ENCODE results near the gene KIF19.

Gene KIF19

DNA sequence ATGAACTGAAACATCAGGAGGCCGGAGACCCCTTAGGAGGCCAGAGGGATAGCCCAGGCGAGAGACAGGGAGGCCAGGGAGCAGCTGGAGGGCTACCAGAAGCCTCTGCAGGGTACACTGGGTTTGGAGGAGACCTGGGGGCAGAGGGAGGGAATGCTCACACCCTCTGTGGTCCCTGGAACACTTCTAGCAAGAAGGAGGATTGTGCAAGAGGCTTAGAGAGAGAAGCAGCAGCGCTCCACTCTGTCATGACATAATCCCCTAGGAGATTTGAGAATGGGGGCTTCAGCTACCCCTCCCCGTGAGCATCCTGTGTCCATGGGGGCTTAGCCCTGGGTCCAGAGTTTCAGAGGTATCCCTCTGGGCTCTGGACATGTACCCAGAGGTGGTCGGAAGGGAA lies 57.1 kb downstream of the KIF19 start:
- TF ChIP-seq, protein P1, sequence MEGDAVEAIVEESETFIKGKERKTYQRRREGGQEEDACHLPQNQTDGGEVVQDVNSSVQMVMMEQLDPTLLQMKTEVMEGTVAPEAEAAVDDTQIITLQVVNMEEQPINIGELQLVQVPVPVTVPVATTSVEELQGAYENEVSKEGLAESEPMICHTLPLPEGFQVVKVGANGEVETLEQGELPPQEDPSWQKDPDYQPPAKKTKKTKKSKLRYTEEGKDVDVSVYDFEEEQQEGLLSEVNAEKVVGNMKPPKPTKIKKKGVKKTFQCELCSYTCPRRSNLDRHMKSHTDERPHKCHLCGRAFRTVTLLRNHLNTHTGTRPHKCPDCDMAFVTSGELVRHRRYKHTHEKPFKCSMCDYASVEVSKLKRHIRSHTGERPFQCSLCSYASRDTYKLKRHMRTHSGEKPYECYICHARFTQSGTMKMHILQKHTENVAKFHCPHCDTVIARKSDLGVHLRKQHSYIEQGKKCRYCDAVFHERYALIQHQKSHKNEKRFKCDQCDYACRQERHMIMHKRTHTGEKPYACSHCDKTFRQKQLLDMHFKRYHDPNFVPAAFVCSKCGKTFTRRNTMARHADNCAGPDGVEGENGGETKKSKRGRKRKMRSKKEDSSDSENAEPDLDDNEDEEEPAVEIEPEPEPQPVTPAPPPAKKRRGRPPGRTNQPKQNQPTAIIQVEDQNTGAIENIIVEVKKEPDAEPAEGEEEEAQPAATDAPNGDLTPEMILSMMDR (IDR thresholded peaks at IDR 0.05; ENCODE audit: extremely low read depth, missing control alignments) = no peak
- no peak for DNase-seq (ENCODE audit: low spot score)

DNA sequence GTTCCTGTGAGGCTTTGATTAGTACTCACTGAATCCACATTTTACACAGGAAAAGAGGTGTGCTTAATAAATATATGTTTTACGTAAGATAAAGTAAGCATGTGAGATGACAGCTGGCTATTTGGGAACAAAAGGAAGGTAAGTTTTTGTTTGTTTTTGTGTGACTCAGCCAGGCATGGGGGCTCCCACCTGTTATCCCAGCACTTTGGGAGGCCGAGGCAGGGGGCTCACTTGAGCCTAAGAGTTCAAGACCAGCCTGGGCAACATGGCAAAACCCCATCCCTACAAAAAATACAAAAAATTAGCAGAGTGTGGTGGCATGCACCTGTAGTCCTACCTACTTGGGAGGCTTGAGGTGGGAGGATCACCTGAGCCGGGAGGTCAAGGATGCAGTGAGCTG lies 59.2 kb downstream of the KIF19 start:
- TF ChIP-seq, protein P1 (IDR thresholded peaks at IDR 0.05; ENCODE audit: extremely low read depth, missing control alignments) = no peak
- no peak for DNase-seq (ENCODE audit: low spot score)

DNA sequence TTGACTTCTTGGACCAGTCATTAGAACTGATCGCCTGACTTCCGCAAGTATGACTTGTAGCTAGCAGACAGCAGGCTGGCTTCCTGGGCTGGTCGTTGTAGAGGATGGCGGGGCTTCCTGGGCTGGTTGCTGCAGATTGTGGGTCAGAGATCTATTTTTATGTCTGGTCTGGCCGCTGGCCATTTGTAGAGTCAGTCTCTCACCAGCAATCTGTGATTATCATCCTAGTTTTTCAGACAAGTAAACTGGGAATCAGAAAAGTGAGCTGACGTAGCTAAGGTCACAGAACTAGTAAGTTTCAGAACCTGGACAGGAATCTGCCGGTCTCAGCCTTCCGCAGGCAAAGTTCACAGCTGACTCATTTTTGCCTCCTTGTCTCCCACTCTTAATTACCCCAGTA lies 60.4 kb downstream of the KIF19 start:
- TF ChIP-seq, protein P1 (IDR thresholded peaks at IDR 0.05; ENCODE audit: extremely low read depth, missing control alignments) = no peak
- DNase-seq (ENCODE audit: low spot score) = no peak

DNA sequence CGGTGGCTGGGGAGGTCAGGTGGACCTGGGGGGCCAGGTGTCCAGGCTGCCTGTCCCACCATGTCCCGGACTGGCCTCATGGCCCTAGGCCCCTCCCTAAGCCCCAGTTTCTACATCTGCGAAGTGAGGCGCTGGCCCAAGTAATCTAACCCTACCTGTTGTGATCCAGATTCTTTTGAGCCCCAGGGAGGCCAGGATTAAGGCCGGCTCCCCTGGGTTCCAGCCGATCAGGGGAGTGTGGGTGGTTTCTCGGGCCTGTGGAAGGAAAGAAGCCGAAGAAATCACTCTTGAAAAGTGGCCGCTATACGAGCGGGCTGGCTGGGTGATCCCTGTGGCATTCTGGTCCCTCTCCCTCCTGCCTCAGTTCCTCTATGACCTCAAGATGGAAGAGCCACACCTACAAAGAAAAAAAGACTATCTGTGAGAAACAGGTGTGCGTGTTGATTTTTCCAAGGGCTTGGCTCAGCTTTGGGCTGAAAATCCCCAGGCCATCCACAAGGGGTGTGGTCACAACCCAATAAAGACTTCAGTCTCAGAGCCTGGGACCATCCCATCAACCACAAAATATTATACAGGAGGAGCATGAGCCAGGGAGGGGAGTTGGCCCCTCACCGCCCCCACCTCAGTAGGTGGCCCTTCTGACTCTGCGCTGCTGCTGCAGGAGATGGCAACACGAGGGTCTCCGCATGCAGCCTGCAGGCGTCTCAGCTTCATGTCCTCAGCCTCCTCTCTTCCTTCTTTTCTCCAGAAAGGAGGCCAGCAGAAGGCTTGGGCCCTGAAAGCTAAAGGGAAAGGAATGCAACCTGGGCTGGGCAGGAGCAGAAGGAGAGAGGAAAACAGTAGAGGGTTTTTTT lies 61.6 kb downstream of the KIF19 start:
- DNase-seq (ENCODE audit: low spot score) = no peak
- TF ChIP-seq, protein P1 (IDR thresholded peaks at IDR 0.05; ENCODE audit: extremely low read depth, missing control alignments) = no peak

DNA sequence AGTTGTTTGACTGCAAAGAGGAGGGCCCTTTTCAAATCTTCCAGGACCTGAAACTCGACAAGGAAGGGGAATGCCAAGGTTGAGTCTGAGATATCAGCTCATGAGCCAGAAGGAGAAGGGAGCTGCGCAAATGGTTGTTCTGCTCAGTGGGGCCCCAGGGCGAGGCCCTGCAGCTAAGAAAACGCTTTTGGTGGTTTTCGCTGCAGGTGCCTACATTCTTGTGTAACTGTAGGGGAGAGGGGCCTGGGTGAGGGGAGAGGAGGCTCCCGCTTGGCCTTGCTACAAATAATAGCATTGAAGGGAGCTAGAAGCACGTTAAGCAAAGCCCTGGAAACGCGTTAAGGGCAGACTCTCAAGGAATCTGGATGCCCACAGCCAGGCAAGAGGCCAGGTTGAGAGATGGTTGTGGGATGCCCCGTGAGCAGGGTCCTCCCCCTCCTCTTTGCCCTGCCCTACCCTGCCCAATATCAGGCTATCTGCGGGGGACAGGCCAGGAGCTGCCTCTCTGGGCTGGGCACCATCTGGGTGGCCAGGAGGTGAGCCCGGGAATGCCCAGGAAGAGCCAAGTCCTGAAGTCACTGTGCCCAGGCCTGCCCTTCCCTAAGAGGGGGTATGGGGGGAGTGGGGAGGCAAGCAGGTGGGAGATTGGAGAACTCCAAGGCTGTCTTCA lies 63.2 kb downstream of the KIF19 start:
- TF ChIP-seq, protein P1 (IDR thresholded peaks at IDR 0.05; ENCODE audit: extremely low read depth, missing control alignments) = no peak

DNA sequence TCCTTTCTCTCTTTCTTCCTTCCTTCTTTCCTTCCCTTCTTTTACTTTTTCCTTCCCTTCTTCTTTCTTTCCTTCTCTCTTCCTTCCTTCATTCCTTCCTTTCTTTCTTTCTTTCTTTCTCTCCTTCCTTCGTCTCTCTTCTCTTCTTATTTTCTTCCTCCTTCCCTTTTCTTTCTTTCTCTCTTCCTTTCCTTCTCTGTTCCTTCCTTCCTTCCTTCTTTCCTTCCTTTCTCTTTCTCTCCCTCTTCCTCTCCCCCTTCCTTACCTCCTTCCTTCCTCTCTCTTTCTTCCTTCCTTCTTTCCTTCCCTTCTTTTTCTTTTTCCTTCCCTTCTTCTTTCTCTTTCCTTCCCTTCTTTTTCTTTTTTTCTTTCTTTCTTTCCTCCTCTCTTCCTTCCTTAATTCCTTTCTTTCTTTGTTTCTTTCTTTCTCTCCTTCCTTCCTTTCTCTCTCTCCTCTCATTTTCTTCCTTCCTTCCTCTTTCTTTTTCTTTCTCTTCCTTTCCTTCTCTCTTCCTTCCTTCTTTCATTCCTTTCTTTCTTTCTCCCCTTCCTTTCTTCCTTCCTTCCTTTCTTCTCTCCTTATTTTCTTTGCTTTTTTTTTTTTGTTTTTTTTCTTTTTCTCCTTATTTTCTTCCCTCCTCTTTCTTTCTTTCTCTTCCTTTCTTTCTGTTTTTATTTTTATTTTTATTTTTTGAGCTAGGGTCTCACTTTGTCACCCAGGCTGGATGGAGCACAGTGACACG lies 64.1 kb downstream of the KIF19 start:
- no peak for DNase-seq (ENCODE audit: low spot score)
- TF ChIP-seq, protein P1 (IDR thresholded peaks at IDR 0.05; ENCODE audit: extremely low read depth, missing control alignments) = no peak

More for the DNA sequence above, 63.2 kb downstream of the KIF19 start:
- no peak for DNase-seq (ENCODE audit: low spot score)

All from GM20000 (cell line).